Thymus (tissue), 14 donors: Measurements from ENCODE around the gene ATP13A3. TPM values are rescaled to one million over a fixed set of nuclear protein-coding genes. Genes with fewer than 3 reads are reported as not detected.
"Not testable (repeated sequence)": the region's sequence is repeated elsewhere in the genome, so short reads cannot be mapped to it uniquely, and the experiment has no call there.

ENCODE experiments used
- DNase-seq, 9 donors: peaks; one replicate each; pipeline ENCODE4 v3.0.0-alpha.2; 2013; ENCODE audit warnings: low spot score in 9 of 9, low read depth in 6 of 9, missing footprints in 1 of 9
- H3K27ac ChIP-seq, 2 donors: one replicate each; pipeline ENCODE4 v1.5.1; 2013; ENCODE audit warnings: control low read depth in 1 of 2, low read depth in 1 of 2, low read length in 1 of 2, mild to moderate bottlenecking in 1 of 2, moderate library complexity in 1 of 2
- H3K27me3 ChIP-seq, 2 donors: one replicate each; pipeline ENCODE4 v1.5.1; 2013; ENCODE audit warnings: low read length in 1 of 2; ENCODE audit not compliant: control insufficient read depth in 2 of 2, insufficient read depth in 1 of 2
- H3K36me3 ChIP-seq, 2 donors: one replicate each; pipeline ENCODE4 v1.5.1; 2013; ENCODE audit warnings: low read length in 1 of 2, mild to moderate bottlenecking in 1 of 2, moderate library complexity in 1 of 2; ENCODE audit not compliant: control insufficient read depth in 2 of 2, insufficient read depth in 2 of 2
- H3K4me1 ChIP-seq, 2 donors: one replicate each; pipeline ENCODE4 v1.5.1; 2013; ENCODE audit warnings: low read length in 2 of 2; ENCODE audit not compliant: control insufficient read depth in 2 of 2, insufficient read depth in 2 of 2
- H3K4me3 ChIP-seq, 2 donors: one replicate each; pipeline ENCODE4 v1.5.1; 2013; ENCODE audit warnings: low read length in 2 of 2, control low read depth in 1 of 2, mild to moderate bottlenecking in 1 of 2
- H3K9me3 ChIP-seq, 2 donors: one replicate each; pipeline ENCODE4 v1.5.1; 2013; ENCODE audit warnings: low read length in 1 of 2, mild to moderate bottlenecking in 1 of 2; ENCODE audit not compliant: control insufficient read depth in 2 of 2, insufficient read depth in 1 of 2
- WGBS: extraction: QIAGEN DNeasy Blood & Tissue Kit; methylation state at CpG from one replicate; pipeline ENCODE4 v1.1.7; 2013; 5-methylcytosine and 5-hydroxymethylcytosine counted together
- long read RNA-seq, 10 donors: transcript quantifications; one replicate each; lab custom pipeline, GENCODE V29; 2026
- polyA plus RNA-seq: library from polyadenylated mRNA; stranded (reverse); fragments of 200-250 nt; gene quantifications from one replicate; pipeline ENCODE4 v1.2.3, GENCODE V29; 2013
- total RNA-seq: library from RNA; stranded (reverse); fragments of 120-200 nt; gene quantifications from one replicate; pipeline ENCODE4 v1.2.4, GENCODE V29; 2013
- donor health status: healthy.

The ATP13A3 gene
- total RNA-seq (40.1 TPM), polyA plus RNA-seq (18.9 TPM)
- long read RNA-seq, donor 1, partial matches to known transcripts: 0 of 1 reads
- long read RNA-seq, donor 1, other reads (novel, unspliced or antisense): 0 of 1 reads
- long read RNA-seq, donor 2: 0 reads
- long read RNA-seq, donor 3, partial matches to known transcripts: 18 of 18 reads
- long read RNA-seq, donor 3, other reads (novel, unspliced or antisense): 0 of 18 reads
- long read RNA-seq, donor 4: 0 reads
- long read RNA-seq, donor 5, full-length matches to known transcripts: 1 of 1 reads
- long read RNA-seq, donor 5, partial matches to known transcripts: 0 of 1 reads
- long read RNA-seq, donor 5, other reads (novel, unspliced or antisense): 0 of 1 reads
- long read RNA-seq, donor 6: 0 reads
- long read RNA-seq, donor 7: 0 reads
- long read RNA-seq, donor 8, partial matches to known transcripts: 0 of 2 reads
- long read RNA-seq, donor 8, other reads (novel, unspliced or antisense): 0 of 2 reads
- long read RNA-seq, donor 9: 0 reads
- long read RNA-seq, donor 10: 0 reads

GRCh38 chr3:194486540-194487288 lies at the start of gene ATP13A3:
ATP13A3 (minus strand) TSS chr3:194487002; CDS start chr3:194462190, 24,812 bp downstream.
- H3K4me1 ChIP-seq: peaks cover 9 to 22% of the 10 kb centered on the region in 2 donors
- H3K4me3 ChIP-seq: peak within 1 kb of the TSS; percentile 69 to 80
- DNase-seq: peak; percentile 44 to 94 (median 87)
- peaks cover 0 to 8% of the 10 kb centered on the region in 2 donors for H3K9me3 ChIP-seq
- peaks cover 0 to 3% of the 10 kb centered on the region in 2 donors for H3K36me3 ChIP-seq
- H3K27me3 ChIP-seq: peaks cover 0 to 14% of the 10 kb centered on the region in 2 donors
- under 1% methylated on average over 95 of the region's 99 CpGs for WGBS
- H3K27ac ChIP-seq: peak within 1 kb of the TSS; percentile 51 to 83

DNA sequence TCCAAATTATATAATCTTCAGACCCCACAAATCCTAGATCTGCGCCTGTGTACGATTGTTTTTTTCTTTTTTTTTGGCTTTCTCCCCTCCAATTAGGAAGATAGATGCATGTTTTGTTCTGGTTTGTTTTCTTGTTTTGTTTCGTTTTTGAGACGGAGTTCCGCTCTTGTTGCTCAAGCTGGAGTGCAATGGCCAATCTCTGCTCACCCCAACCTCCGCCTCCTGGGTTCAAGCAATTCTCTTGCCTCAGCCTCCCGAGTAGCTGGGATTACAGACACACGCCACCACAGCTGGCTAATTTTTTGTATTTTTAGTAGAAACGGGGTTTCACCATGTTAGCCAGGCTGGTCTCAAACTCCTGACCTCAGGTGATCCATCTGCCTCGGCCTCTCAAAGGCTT lies 48.4 kb upstream of the ATP13A3 start:
- not testable (repeated sequence) for H3K9me3 ChIP-seq, DNase-seq, H3K4me1 ChIP-seq, H3K27me3 ChIP-seq, H3K4me3 ChIP-seq, H3K27ac ChIP-seq, H3K36me3 ChIP-seq
- WGBS: 81% methylated on average over 10 of the region's 10 CpGs

- Histone ChIP-seq H3K36me3 (no peaks in the 10 kb centered on the region), H3K27me3 (no peaks in the 10 kb centered on the region), H3K27ac (no peak overlapping the region), H3K4me1 (no peaks in the 10 kb centered on the region), H3K9me3 (no peaks in the 10 kb centered on the region), H3K4me3 (no peak overlapping the region)
- 97% methylated on average over 3 of the region's 3 CpGs for WGBS
- no peak for DNase-seq
These were observed 47.4 kb upstream of the ATP13A3 start for GRCh38 chr3:194534243-194534642.

DNA sequence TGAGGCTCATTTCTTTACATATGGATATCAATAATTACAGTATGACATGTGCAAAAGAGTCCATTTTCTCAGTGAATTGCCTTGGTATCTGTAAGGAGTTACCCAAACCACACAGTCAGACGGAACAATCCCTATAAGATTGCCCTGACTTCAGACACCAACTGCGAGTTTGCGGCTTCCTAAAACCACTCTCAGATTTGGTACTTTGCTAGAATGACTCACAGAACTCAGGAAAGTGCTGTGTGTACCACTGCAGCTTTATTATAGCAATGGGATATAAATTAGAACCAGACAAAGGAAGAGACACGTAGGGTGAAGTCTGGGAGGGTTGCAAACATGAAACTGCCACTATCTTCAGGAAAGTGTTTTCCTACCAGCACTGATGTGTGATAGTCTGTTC lies 45.8 kb upstream of the ATP13A3 start:
- H3K36me3 ChIP-seq: no peaks in the 10 kb centered on the region
- H3K4me3 ChIP-seq: no peak overlapping the region
- 71% methylated on average over 4 of the region's 4 CpGs for WGBS

DNA sequence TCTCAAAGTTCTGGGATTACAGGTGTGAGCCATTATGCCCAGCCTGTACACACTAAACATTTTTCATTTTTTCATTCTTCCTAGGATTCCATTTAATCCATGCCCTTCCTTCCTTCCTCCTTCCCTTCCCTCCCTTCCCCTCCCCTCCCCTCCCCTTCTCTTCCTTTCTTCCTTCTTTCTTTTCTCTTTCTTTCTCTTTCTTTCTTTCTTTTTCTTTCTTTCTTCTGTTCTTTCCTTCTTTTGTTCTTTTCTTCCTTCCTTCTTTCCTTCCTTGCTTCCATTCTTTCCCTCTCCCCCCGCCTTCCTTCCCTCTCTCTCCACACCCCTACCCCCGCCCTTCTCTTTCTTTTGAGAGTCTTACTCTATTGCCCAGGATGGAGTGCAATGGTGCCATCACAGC lies 40.9 kb upstream of the ATP13A3 start:
- no peak overlapping the region for H3K27ac ChIP-seq
- H3K4me1 ChIP-seq: no peaks in the 10 kb centered on the region
- no peaks in the 10 kb centered on the region for H3K27me3 ChIP-seq
- no peak for DNase-seq
- H3K4me3 ChIP-seq: no peak overlapping the region
- H3K9me3 ChIP-seq: no peaks in the 10 kb centered on the region
- H3K36me3 ChIP-seq: no peaks in the 10 kb centered on the region
- 96% methylated on average over 2 of the region's 2 CpGs for WGBS

More for the DNA sequence above, 45.8 kb upstream of the ATP13A3 start:
- Histone ChIP-seq H3K9me3 (no peaks in the 10 kb centered on the region), H3K27ac (no peak overlapping the region), H3K4me1 (no peaks in the 10 kb centered on the region), H3K27me3 (no peaks in the 10 kb centered on the region)
- no peak for DNase-seq

DNA sequence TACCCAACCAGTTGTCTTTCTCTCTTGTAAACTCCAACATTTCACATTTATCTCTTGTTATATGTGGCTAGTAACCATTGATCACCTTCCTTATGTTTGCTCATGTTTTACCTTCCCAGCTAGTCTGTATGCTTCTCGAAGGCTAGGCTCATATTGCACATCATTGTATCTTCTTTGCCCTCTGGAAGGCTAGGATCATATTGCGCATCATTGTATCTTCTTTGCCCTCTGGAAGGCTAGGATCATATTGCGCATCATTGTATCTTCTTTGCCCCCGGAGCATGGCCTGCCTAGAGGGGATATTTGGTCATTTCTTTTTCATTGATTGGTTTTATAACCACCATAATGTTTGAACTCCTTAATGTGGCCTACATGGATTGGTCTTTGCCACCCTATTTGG lies 39.4 kb upstream of the ATP13A3 start:
- WGBS: 91% methylated on average over 4 of the region's 4 CpGs
- no peaks in the 10 kb centered on the region for H3K9me3 ChIP-seq
- H3K4me3 ChIP-seq: no peak overlapping the region
- H3K27ac ChIP-seq: no peak overlapping the region
- no peaks in the 10 kb centered on the region for H3K4me1 ChIP-seq
- H3K36me3 ChIP-seq: no peaks in the 10 kb centered on the region
- DNase-seq: no peak
- H3K27me3 ChIP-seq: no peaks in the 10 kb centered on the region

DNA sequence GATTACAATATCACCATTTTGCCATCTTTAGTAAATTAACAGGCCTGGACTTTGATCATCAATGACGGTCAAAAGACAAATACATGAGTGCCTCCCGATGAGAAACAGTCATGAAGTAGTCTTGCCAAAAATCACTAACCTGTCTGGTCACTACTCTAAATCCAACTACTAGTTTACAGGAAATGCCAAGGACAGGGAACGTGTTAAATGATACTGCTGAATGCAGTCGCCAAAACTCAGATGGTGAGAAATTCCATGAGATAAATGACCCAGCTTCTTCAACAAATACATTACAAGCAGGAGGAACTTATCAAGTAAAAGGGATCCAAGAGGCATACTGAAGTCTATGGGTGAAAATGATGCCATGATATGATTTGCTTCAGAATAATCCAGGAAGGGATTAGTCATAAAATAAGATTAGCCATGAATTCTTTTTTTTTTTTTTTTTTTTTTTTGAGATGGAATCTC lies 35.8 kb upstream of the ATP13A3 start:
- Histone ChIP-seq H3K9me3 (no peaks in the 10 kb centered on the region), H3K27ac (no peak overlapping the region), H3K27me3 (no peaks in the 10 kb centered on the region), H3K4me3 (no peak overlapping the region), H3K36me3 (no peaks in the 10 kb centered on the region), H3K4me1 (no peaks in the 10 kb centered on the region)
- 92% methylated on average over 4 of the region's 4 CpGs for whole genome bisulfite sequencing
- no peak for DNase-seq

DNA sequence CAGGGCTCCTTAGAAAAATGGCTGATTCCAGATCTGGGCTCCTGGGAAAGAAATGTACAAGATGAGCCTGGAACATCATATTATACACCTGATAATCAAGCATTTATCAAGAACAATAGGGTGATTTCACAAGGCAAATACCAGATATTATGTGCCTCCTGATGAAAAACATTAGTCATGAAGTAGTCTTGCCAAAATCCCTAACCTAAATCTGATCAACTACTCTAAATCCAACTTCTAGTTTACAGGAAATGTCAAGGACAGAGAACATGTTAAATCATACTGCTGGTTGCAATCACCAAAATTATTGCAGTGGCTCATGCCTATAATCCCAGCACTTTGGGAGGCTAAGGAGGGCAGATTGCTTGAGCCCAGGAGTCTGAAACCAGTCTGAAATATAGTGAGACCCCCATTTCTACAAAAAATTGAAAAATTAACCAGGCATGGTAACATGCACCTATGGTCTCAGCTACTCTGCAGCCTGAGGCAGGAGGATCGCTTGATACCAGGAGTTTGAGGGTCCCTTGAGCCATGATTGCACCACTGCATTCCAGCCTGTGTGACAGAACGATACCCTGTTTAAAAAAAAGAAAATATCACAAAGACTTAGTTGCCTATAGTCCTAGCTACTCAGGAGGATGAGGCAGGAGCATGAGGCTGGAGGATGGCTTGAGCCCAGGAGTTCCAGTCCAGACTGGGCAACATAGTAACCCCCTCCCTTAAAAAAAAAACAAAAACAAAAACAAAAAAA lies 34.9 kb upstream of the ATP13A3 start:
- 98% methylated on average over 2 of the region's 2 CpGs for WGBS
- Histone ChIP-seq H3K36me3 (no peaks in the 10 kb centered on the region), H3K27ac (no peak overlapping the region), H3K4me3 (no peak overlapping the region), H3K9me3 (no peaks in the 10 kb centered on the region), H3K4me1 (no peaks in the 10 kb centered on the region), H3K27me3 (no peaks in the 10 kb centered on the region)
- DNase-seq: no peak
